Measurements from ENCODE around the gene HEXIM1.
A peak's percentile ranks its signal among the peaks of the same experiment; 100 is the strongest.

HEXIM1 gene

GRCh38 chr17:45131616-45132319 is 16.5 kb upstream of the HEXIM1 start:
- TF ChIP-seq ZFX (IDR thresholded peaks at IDR 0.05) (no peak), CTCF (conservative IDR thresholded peaks at IDR 0.05) (peak; percentile 92)
- H3K27ac ChIP-seq, result peak overlapping the region; percentile 70

- H3K27ac ChIP-seq, result peak within 1 kb of the TSS; percentile 70
- TF ChIP-seq CTCF (conservative IDR thresholded peaks at IDR 0.05) (no peak), ZFX (IDR thresholded peaks at IDR 0.05) (no peak)
Measured at GRCh38 chr17:45132320-45132571, 16.0 kb upstream of the HEXIM1 start, which contains the start of gene PLCD3. PLCD3 (minus strand) TSS chr17:45132515; CDS start chr17:45132410, 105 bp downstream.

- H3K27ac ChIP-seq, result peak overlapping the region; percentile 70
- TF ChIP-seq ZFX (IDR thresholded peaks at IDR 0.05), result 0 out of 2 replicates have a peak, but pooled peaks have one; percentile 1
- TF ChIP-seq CTCF (conservative IDR thresholded peaks at IDR 0.05), result peak; percentile 87
Measured at GRCh38 chr17:45132572-45133463, 15.5 kb upstream of the HEXIM1 start.

- TF ChIP-seq ZFX (IDR thresholded peaks at IDR 0.05) (no peak), CTCF (conservative IDR thresholded peaks at IDR 0.05) (peak; percentile 100)
- H3K27ac ChIP-seq, result peak within 1 kb of the TSS; percentile 60
Measured at GRCh38 chr17:45135192-45135977, 12.9 kb upstream of the HEXIM1 start, which contains the start of gene ACBD4. ACBD4 (plus strand) TSS chr17:45135687; CDS start chr17:45136145, 458 bp downstream.

- H3K27ac ChIP-seq, result peak overlapping the region; percentile 60
- TF ChIP-seq CTCF (conservative IDR thresholded peaks at IDR 0.05) (no peak), ZFX (IDR thresholded peaks at IDR 0.05) (no peak)
Measured at GRCh38 chr17:45135978-45136791, 12.1 kb upstream of the HEXIM1 start.

- TF ChIP-seq CTCF (conservative IDR thresholded peaks at IDR 0.05), result no peak
- no peak for TF ChIP-seq ZFX (IDR thresholded peaks at IDR 0.05)
- H3K27ac ChIP-seq, result no peak overlapping the region
Measured at GRCh38 chr17:45136846-45137560, 11.3 kb upstream of the HEXIM1 start.
